ENCODE data around the gene ZNF880.
"Not testable (repeated sequence)": the region's sequence is repeated elsewhere in the genome, so short reads cannot be mapped to it uniquely, and the experiment has no call there.

The ZNF880 gene

GRCh38 chr19:52369559-52370340 lies at the start of gene ZNF880:
ZNF880 (plus strand) TSS chr19:52369923; CDS start chr19:52369966, 43 bp downstream.
- peak; percentile 97 for DNase-seq

DNA sequence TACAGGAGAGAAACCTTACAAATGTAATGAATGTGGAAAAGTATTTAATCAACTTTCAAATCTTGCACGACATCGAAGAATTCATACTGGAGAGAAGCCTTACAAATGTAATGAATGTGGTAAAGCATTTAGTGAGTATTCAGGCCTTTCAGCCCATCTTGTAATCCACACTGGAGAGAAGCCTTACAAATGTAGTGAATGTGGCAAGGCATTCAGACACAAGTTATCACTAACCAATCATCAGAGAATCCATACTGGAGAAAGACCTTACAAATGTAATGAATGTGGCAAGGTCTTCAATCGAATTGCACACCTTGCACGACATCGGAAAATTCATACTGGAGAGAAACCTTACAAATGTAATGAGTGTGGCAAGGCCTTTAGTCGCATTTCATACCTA lies 47.3 kb upstream of the ZNF880 start:
- no peak for DNase-seq

DNA sequence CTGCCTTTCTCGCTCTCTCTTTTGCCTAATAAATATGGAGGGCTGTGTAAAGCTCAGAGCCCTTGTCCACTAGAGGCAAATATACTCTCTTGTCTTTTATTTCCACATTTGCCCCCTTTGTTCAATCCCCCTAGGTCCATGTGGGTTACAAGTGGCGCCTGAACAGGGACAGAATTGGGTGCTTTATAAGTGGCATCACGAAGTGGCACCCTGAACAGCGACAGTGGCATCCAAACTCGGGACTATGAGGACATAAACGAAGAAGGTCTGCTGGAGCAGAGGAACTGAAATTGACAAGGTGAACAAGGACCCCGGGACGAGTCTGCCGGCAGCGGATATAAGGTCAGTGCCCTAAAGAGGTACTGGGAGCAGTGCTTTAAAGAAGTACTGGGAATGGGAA lies 38.0 kb upstream of the ZNF880 start:
- no peak for DNase-seq

DNA sequence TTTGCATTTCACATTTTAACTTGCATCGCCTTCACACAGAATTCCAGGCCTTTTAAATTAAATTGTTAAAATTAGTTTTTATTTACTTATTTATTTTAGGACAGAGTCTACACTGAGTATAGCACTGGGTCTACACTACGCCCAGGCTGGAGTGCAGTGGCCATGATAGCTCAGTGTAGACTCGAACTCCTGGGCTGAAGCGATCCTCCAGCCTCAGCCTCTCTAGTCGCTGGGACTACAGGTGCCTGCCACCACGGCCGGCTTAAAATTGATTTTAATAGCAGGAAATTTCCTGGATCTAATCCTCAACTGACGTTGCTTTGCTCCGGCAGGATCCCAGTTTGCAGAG lies 34.0 kb upstream of the ZNF880 start:
- DNase-seq: no peak

DNA sequence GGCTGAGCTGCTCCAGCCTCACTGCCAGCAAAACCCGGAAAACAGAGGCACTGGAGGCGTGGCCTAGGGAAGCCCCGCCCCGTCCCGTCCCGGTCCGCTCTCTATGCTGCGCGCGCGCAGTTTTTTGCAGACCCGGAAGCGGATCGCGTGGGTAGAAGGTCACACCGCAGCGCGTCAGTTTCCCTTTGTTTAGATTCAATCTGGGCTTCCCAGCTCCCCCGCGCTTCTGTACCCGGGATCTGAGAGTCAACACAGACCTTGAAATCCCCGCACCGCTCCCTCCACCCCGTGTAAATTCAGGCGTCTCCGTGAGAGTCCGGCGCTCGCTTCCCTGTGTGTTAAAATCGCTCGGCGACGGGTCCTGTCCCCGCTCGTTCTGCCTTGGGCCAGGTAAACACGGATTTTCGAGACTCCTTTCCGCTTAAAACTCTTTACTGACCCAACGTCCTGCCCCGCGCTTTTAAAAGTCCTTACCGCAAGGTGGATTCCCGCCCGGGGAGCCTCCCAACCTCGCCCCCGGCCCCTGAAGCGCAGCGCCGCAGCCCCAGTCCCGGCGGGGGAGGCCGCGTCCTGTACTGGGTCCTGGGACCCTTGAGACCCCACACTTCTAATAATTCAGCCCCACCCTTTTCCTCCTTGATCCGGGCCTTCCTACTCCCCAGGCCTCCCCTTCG lies 33.5 kb upstream of the ZNF880 start, which contains the start of gene ZNF610:
Gene ZNF610 (plus strand): TSS at position 127 of the 674 bp plus-strand sequence. CDS start 12,930 bp downstream, outside the sequence.
- peak; percentile 94 for DNase-seq

GRCh38 chr19:52336791-52337381 lies 32.8 kb upstream of the ZNF880 start:
- DNase-seq: no peak

- DNase-seq: not testable (repeated sequence)
Observed at GRCh38 chr19:52339022-52339421, 30.7 kb upstream of the ZNF880 start.

DNA sequence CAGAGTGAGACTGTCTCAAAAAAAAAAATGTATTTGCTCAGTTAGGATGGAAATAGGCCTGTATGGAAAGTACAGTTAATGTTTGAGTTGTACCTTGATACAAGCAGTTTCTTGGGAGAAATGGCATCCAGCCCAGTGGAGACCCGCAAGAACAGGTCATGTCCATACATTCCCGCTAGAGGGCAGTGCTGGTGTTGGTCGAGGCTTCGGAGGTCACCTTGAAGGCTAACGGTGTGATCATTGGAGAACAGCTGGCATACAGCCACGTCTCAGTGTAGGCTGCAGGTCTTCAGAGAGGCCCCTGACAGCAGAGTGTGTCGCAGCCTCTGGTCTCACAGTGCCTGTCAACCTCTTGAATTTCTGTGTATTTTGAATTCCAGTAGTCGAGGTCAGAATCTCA lies 26.2 kb upstream of the ZNF880 start:
- DNase-seq: peak; percentile 80

GRCh38 chr19:52345162-52345561 lies 24.6 kb upstream of the ZNF880 start:
- DNase-seq: no peak

DNA sequence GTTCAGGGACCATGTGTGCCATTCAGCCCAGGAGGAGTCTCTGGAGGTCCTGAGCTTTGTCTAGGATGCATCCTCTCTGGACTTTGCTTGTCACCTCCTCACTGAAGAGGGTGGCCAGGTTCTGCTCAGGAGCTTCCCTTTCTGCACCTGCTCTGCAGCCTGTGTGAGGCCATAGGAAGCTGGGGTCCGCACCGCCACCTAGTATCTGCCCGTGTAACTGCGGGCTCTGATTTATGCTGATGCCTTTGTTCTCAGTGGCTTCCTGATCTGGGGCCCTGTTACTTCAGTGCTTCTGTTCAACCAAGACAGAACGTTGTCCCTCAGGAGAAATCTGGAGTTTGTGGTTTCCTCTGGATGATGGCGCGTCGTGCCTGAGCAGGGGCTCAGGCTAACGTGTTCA lies 18.2 kb upstream of the ZNF880 start:
- no peak for DNase-seq

DNA sequence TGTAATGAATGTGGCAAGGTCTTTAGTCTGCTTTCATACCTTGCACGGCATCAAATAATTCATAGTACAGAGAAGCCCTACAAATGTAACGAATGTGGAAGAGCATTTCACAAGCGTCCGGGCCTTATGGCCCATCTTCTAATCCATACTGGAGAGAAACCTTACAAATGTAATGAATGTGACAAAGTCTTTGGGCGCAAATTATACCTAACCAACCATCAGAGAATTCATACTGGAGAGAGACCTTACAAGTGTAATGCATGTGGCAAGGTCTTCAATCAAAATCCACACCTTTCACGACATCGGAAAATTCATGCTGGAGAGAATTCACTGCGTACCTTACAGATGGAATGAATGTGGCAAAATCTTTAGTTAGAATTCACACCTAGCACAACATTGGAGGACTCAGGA lies 3.3 kb upstream of the ZNF880 start:
- DNase-seq: no peak

- no peak for DNase-seq
Observed at GRCh38 chr19:52370341-52370710, 603 bp downstream of the ZNF880 start.

DNA sequence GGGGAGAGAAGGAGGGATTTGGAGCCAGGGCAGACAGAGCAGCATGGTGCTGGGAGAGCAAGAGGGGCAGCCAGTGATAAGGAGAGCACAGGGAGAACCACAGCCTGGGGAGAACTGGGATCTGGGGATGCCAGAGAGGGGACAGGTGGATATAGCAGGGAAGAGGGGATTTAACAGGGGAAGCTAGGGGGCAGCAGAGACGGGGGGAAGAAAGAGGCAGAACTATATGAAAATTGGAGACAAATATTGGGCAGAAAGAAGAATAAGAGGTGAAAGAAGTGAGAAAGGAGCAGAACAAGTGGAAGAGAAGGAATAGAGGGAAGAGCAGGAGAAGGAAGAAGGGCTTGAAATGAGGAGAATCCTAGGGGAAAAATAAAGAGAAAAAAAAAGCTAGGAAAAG lies 21.4 kb downstream of the ZNF880 start:
- no peak for DNase-seq

- DNase-seq: peak; percentile 97
Observed at GRCh38 chr19:52397310-52398080, 27.8 kb downstream of the ZNF880 start, which contains the start of gene ZNF528. ZNF528 (plus strand) TSS chr19:52397849; CDS start chr19:52402014, 4,165 bp downstream.

DNA sequence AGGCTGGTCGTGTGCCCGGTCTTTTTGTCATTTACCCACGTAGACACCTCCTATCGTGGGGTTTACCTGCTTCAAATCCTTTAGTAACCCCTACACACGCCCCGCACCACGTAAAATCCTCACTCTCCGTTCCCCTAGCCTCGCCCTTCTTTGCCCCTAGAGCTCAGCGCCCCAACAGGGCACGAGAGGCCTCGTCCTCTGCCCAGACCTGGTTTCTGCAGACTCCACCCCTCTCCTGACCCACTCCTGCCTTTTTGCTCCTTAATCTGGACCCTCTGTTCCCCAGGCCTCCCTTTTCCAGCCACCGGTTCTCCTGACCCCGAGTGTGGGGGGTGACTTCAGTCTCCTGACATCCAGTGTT lies 28.3 kb downstream of the ZNF880 start:
- no peak for DNase-seq

GRCh38 chr19:52410276-52410675 lies 40.6 kb downstream of the ZNF880 start:
- DNase-seq: no peak

GRCh38 chr19:52415711-52416110 lies 46.0 kb downstream of the ZNF880 start:
- DNase-seq: no peak

GRCh38 chr19:52428937-52429336 lies 59.2 kb downstream of the ZNF880 start, which contains the start of gene ZNF534:
ZNF534 (plus strand) TSS chr19:52429148; CDS start chr19:52431475, 2,327 bp downstream.
- no peak for DNase-seq
